GM18526 (cell line): ENCODE measurements around the gene PARD3.

ENCODE experiments used
- POLR2A ChIP-seq: IDR thresholded peaks from 3 replicates; pipeline ENCODE4 v1.6.1; 2011; ENCODE audit not compliant: insufficient read length; ENCODE audit errors: extremely low read depth

Gene PARD3

DNA sequence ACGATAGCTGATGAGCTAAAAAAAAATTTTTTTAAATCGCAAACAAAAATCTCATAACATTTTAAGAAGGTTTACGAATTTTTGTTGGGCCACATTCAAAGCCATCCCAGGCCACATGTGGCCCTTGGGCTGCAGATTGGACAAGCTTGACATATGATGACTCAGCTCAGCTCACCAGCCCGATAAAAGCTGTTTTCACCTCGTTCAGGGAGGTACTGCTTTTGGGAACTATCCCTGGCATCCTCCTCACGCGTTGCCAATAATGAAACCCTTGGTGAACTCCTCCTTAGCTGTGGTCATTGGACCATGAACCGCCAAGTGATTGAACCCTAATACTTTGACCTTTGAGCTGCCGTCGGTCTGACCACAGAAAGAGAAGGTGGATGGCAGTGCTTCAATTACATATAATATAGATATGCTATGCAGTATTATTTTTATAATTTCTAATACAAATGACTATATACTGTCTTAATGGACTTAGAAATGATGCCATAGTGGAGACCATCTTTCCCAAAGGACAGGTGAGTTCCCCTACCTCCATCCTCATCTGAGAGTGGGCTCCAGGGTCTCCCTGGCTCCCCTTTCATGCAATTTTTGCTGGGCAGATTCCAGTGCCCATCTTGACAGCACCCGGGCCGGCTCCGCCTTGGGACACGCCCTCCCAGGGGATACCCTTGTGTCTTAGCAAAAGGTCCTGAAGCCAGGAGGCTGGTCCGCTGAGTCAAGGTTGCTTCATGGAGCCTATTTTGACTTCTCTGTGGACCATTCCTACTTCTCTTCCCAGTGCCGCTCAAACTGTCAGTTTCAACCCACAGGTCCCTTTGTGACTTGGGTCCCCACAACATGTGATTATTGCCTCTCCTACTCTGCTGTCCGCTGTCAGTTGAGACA is 707.2 kb downstream of the PARD3 start:
- no peak for TF ChIP-seq POLR2A

DNA sequence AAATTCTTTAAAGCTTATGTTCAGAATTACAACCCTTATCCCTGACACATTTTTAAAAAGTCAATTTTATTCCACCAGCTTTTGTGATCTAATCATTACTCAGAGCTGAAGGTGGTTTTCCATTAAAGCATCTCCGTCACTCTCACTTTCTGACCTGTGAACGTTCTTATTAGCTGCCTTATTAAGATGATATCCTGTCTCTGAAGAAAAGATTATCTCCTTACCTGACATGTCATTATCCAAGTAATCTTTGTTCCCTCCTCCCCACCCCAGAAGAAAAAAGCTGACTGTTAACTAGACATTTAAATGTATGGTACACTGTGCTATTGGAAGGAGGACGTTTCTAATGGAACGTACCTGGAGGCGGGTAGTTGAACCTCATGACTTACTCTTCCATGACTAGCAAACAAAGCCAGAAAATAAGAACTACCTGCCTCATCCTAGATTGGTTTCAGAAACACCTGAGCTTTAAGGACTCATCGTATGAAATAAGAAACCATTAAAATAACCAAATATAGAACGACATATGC is 708.7 kb downstream of the PARD3 start:
- TF ChIP-seq POLR2A = no peak

DNA sequence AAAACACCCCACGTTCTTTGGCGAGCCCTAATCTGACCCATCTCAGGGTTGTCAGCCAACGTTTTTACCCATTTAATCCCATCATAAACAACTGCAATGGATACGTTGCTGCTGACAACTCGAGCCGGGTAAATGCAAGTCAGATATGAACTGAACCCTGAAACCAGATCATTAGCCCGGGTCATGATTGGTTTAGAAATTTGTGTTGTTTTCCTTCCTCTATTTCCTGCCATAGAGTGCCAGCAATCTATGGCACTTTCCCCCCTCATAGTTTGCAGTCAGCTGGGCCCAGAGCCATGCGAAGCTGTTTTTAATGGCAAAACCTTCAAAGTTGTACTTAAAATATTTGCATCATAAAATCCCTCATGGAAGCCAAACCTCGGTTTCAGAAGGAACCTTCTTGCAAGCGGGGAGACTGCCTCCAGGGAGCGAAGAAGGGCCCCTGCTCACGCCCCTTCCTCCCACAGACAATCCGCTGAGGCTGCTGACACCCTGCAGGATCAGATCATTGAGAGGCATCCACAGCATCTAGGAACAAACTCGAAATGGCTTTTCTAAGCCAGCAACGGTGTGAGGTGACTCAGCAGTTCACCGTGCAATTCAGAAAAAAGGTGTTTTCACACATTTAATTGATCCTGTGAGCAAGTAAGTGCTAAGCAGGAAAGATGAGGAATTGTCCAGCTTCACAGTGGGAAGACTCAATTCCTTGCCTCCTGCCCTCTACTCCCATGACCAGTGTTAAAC is 710.1 kb downstream of the PARD3 start:
- no peak for TF ChIP-seq POLR2A

DNA sequence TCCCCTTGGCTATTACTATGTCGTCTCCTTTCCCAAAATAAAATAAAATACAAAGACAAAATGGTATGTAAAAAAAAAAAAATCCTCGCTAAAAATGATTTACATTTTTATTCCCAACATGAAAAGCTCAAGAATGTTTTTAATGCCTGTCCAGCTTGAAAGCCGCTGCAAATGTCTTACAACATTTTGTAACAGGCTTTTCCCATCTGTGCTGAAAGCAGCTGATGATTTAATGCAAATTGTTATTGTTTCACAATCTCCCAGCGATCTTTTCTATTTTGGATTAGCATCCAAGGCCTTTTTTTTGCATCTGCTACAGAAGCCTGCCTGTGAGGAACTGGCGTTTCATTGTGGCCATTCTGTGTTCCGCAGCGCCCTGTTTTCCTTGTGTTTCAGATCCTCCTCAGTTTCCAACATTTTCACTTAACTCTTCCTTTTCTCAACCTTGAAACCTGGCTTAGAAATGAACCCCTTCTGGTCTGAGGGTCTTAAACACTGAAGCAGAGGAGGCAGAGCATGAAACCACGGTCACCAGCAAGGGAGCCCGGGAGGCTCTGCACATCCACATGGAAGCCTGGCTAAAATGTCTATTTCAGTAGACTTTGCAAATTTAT is 712.1 kb downstream of the PARD3 start:
- no peak for TF ChIP-seq POLR2A

DNA sequence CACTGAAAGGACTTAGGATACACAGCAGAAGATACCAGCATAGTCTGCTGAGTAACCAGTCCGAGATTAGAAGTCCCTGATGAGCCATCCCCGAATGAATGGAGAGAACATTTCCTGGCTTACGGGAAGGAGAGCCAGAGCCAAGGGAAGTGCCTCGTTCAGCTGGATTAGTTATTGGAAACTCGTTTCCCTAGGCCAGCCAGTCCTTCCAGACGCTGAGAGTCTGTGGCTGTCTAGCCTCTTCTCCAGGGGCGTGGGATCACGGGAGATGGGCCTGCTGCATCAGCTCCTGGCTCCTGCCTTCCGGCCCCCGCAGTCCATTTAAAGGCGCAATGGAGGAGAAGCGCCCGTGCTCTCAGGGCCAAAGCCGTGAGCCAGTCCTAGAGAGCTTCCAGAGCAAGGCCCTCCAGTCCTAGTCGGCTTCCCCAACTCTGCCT is 712.8 kb downstream of the PARD3 start:
- TF ChIP-seq POLR2A = no peak

DNA sequence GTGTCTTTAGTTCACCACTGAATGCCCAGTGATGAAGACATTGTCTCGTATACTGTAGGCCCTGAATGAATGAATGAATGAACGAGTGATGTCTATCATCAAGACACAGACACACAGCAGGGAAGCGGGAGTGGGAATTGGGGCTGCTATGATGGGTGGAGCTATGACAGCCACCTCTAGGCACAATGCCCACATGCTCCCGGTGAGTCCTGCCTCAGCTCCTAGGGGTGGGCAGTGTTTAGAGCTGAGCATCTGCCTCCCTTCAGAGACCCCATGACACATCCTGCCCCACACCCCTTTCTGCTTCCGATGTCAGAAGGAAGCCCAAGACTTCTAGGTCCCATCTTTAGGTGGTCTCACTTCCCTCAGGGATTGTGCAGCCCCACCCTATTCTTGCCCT is 714.1 kb downstream of the PARD3 start:
- TF ChIP-seq POLR2A = no peak

DNA sequence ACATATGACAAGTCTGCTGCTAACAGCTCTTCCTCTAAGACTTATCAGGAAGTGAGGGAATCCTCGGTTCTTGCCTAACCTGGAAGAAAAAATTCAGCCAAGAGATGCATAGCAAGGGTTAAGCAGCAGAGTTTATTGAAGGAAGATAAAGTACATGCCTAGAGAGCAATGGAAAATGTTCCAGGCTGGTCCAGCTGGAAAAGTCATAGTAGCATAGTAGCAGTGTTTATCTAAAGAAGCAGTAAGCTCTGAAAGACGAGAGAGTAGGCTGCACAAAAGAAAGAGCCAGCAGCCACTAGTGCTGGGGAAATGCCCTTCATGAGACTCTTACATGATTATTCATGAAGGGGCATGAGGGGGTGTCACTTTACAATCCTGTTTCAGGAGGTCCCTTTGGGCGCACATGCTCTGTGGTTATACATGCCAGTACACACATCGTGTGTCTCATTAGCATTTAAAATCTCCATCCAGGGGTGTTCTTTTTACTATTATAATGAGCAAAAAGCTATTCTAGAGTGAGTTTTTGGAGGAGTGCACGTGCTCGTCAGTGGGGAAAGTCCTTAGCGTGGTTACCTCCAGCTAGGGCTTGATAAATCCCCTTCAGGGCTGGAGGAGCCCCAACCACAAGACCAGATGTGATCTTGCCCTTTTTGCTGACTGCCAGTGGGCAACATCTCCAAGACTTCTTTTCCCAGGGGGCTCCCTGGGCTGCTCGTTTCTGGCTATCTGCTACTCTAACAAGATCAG is 716.1 kb downstream of the PARD3 start:
- TF ChIP-seq POLR2A = no peak

DNA sequence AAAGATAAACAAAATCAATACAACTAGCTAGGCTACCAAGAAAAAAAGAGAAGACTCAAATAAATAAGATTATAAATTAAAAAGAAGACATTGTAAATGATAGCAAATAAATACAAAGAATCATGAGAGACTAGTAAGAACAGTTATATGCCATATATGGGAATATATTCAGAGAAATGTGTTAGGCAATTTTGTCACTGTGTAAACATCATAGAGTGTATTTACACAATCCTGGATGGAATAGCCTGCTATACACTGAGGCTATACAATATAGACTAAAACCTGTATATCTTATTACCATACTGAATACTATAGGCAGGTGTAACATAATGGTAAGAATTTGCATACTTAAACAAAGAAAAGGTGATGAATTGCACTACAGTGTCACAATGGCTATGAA is 717.4 kb downstream of the PARD3 start:
- TF ChIP-seq POLR2A = no peak

DNA sequence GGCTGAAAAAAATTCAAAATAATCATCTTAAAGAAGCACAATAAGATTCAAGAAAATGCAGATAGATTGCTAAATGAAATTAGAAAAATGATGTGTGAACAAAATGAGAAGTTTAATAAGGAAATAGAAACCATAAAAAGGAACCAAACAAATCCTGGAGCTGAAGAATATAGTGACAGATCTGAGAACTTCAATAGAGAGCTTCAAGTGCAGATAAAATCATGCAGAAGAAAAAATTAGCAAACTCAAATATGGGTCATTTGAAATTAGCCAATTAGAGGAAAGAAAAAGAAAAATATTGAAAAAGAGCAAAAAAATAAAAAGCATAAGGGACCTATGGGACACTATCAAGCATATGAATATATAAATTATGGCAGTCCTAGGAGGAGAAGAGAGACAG is 720.1 kb downstream of the PARD3 start:
- no peak for TF ChIP-seq POLR2A

DNA sequence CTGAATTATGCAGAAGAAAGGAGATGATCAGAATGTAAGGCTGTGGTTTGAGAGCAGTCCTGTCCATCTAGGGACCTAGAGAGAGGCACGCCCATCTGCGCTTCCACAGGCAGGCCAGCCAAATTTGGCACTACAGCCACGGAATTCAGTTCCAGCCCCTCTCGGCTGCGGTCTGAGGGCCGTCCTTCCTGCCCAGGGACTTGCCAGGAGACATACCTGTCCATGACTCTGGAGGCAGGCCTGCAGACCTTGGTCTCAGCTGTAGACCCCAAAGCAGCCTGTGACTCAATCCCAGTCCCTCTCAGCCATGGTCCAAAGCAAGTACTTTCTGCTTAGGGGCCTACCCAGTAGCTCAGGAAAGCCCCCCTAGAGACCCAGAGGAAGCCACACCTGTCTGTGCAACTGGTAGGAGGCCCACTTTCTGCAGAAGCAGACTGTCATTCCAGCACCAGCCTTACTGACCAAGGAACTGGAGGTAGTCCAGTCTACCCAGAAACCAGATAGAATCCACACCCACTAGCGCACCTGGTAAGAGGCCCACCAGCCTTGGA is 720.9 kb downstream of the PARD3 start:
- TF ChIP-seq POLR2A = no peak

DNA sequence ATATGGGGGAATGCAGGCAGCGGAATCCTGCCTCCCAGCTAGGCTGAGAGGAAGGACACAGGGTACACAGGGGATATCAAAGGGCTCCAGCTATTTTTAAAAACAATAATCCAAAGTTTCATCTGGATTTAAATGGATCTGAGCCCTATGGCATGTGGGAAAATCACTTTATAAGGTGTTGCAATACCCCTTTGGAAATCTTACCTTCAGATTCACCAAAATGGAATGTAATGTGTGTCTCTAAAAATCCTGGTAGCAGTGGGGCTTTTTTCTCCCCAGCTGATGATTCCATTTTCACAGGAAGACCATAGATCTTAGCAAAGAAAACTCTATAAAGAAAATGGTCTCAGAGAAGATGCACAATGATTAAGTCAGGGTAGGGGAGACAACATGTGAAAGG is 722.2 kb downstream of the PARD3 start:
- TF ChIP-seq POLR2A = no peak

DNA sequence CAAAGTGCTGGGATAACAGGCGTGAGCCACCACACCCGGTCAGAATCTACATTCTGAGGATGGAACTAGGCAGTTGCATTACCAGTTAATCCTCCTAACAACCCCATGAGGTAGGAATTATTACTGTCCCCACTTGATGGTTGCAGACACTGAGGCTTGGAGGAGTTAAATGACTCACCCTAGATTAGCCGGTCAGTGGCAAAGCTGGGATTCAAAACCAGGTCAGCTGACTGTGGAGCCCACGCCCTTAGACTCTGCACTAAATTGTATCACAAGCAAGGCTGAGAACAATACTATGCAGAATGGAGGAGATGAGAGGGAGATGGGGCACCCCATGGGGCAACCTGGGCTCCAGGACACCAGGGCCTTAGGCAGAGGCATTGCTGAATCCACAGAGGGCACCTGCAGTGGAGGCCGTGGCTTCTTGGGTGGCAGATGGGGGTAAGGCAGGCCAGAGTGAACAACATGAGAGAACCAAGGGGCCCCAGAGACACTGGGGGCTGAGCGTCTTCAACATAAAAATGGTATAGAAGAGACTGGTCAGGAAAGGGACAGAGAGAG is 723.4 kb downstream of the PARD3 start:
- TF ChIP-seq POLR2A = no peak

DNA sequence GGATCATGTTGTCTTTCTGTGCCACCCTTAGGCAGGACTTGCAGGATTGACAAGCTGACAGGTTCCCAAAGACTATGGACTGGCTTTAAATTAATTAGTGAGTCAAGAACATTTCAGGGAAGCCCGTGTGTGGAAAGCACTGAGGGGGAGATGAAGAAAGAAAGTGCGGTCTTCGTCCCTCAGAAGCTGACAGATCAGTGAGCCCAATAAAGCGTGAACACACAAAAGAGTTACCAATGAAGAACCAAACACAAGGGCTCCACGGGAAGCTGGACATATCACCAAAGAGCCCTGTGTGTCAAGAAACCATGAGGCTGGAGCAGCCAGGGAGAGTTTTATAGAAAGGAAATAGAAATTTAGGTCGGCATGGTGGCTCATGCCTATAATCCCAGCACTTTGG is 725.8 kb downstream of the PARD3 start:
- TF ChIP-seq POLR2A = no peak

DNA sequence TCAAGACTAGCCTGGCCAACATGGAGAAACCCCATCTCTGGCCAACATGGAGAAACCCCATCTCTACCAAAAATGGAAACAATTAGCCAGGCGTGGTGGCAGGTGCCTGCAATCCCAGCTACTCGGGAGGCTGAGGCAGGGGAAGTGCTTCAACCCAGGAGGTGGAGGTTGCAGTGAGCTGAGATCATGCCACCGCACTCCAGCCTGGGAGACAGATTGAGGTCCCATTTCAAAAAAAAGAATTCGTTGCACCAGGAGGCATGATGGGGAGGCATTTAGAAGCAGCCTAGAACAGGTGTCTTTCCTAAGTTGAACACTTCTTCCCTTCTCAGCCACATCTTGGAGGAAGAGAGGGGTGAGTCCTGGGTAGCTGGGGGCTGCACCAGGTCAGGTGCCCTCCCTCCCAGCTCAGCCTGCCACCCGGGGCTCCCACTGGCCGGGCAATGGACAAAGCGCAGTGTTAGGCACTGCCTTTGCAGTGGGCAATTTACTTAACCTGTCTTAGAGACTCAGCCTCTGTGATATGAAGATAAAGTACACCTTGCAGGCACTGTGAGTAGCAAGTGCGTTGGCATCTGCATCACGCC is 726.8 kb downstream of the PARD3 start:
- no peak for TF ChIP-seq POLR2A

DNA sequence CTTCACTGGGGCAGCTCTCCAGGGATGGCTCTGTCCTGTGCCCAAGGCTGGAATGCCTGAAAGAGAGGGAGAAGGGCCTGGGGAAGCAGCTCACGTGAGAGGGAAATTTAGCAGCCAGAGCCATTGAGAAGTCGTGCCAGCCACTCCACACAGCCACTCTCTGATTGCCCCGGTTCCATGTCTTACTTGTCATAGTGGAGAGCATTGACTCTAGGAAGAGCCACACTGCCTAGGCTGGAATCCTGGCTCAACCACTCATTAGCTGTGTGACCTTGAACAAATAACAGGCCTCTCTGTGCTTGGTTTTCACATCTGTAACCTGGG is 728.0 kb downstream of the PARD3 start:
- TF ChIP-seq POLR2A = no peak

DNA sequence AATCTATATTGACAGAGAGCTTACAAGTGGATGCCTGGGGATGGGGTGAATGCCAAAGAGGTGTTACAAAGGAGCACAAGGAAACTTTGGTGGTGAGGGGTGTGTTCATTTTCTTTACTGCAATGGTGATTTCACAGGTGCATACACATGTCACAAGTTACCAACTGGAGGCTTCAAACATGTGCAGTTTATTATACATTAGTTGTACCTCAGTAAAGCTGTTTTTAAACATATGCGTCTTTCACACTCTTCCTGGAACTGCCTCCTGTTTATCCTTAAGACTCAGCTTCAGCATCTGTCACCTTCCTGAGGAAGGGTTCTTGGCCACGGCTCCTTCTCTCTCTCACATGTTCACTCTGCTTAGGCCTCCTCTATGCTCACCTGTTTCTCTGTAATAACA is 731.5 kb downstream of the PARD3 start:
- TF ChIP-seq POLR2A = no peak
